CMK (cell line): ENCODE results near the gene FAM72C.
"Not testable (repeated sequence)": the region's sequence is repeated elsewhere in the genome, so short reads cannot be mapped to it uniquely, and the experiment has no call there.

Experiments used
- DNase-seq: peaks from one replicate; pipeline ENCODE4 v3.0.0-alpha.2; 2010; ENCODE audit warnings: low read depth

Gene FAM72C

GRCh38 chr1:143984721-143985473 is 13.1 kb upstream of the FAM72C start:
- DNase-seq = not testable (repeated sequence)

DNA sequence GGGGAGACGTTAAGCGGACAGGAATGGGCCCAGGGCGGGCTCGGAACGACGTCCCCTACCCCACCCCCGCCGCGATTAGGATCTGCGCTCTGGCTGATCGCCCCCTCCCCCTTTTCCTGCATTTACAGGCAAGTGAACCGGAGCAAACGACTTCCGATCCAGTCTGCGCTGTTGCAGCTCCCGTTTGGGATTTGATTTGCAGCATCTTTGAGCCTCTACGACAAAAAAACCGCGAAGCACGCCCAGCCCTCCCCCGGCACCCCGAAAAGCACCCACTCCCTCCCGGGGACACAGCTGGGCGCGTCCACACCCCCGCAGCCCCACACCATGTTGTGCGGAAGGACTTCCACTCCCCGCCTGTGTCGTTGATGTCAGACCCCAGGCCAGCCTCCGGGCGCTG is 2.6 kb upstream of the FAM72C start:
- DNase-seq = not testable (repeated sequence)

DNA sequence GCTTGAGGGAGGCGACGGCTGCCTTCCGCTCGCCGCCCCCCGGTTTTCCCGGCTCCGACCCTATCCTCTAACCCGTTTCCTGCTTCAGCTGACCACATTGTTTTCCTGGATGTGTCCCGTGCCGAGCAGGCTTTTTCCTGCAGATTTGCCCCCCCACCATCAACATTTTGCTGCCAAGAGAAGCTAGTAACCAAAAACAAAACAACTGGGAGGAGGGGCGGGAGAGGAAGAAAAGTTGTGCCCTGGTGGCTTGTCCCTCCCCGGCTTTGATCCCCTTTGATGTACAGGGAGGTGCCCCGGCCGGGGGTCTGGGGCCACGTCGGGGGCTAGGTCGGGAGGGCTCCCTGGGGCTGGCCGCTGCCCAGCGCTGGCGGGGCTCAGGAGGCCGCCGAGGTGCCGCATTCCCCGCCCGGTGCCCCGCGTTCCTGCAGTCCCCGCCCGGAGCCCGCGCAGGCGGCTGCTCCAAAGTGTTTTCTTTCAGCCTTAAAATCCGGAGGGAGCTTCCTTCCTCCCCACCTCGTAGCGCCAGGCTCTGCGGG is 2.2 kb upstream of the FAM72C start:
- not testable (repeated sequence) for DNase-seq

DNA sequence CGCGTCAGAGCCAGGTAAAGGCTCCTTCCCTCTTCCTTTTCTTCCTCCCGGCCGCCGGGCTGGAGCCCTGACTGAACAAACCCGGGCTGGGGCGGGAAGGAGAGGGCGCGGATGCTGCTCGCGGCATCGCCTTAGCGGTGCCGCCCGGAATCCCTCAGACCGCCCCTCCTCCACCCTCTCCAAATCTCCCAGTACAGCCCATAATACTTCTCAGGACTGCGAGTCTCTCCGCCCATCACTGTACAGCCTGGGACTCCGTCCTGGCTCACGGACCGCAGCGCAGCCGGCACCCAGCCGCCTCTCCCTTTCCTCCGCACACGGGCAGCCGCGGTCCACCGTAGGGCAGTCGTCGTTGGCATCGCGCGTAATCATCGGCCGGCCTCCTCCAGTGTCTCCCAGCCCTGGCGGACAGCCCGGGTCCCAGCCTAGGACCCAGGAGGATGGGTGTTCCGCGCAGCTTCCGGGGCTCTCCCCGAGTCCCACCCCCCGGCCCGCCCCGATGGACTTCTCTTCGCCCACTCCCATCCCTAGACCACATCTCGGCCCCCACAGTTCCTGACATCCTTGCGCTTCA is 1.1 kb upstream of the FAM72C start:
- DNase-seq = not testable (repeated sequence)

GRCh38 chr1:143965860-143966259 is 5.9 kb downstream of the FAM72C start:
- DNase-seq = not testable (repeated sequence)

- not testable (repeated sequence) for DNase-seq
These were observed 7.5 kb downstream of the FAM72C start for GRCh38 chr1:143964294-143964693.

DNA sequence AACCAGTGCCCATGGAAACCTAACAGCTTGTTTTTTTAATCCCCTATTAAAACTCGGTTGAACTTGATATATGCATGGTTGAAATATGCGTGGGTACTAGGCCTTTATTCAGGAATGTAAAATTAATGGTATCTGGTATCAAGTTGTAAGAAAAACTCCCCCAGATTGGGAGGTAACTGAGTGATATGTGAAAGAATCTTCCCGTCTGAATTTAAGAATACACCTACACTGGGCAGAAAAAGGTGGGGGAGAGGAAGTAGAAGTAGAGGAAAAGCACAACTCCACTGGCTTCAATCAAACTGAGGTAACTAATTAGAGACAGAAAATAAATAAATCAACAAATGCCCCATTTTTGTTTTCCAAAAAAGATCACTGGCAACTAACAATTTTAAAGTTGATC is 15.9 kb downstream of the FAM72C start:
- not testable (repeated sequence) for DNase-seq

GRCh38 chr1:143952913-143953312 is 18.9 kb downstream of the FAM72C start:
- not testable (repeated sequence) for DNase-seq

DNA sequence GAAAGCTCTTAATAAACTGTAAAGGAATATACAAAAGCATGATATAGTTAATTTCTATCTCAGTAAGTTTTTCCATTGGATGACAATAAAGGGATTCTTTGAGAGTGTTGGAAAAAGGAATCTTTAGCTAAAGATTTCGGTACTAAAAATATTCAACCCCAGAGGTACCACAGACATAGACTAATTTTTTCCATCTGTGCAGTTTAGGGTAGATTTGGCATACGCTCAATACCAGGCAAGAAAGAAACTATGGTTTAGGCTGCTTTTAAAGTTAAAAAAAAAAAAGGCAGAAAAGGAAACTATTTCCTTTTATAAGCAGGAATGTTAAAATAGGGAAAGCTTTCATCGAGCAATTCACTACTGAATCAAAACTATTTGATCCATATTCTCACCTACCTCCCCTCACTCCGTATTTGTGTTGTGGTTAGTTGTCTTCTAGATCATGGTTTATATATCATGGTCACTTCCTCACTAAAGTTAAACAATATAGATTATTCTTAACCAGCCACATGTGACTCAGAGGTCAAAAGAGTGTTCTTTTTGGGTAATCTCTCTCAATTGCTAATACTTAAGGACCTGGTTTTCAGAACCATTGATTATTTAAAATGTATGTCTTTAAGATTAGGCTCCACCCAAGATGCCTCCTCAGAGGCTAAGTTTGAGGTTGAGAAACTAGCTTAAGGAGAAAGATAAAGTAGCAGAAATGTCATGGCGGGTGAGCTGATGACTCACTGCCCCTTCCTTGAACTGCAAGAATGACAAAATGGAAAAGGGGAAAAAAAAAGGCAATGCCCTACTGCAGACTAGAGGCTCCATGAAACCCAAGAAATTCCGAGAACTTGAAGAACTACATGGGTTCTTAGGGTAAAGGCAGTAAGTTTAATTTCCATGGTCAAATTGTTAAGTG is 20.0 kb downstream of the FAM72C start:
- not testable (repeated sequence) for DNase-seq

- not testable (repeated sequence) for DNase-seq
These were observed 24.0 kb downstream of the FAM72C start for GRCh38 chr1:143947749-143948148.

DNA sequence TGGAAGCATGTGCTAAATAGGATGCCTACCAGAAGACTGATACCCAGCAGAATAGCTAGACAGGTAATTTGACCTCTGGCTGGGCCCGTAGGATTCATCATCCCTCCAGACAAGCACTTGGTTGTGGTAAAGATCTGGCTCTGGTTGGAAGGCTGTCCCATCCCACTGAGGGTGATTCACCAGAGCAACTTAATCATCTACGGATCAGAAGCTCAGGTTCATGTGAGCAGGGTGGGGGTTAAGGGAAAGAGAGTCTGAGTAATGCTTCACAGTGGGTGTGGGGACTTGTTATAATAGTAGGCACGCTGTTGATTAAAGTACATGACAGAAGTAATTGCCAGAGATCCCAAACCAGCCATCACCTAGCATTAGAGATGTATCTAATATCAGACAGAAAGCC is 26.5 kb downstream of the FAM72C start:
- DNase-seq = not testable (repeated sequence)

DNA sequence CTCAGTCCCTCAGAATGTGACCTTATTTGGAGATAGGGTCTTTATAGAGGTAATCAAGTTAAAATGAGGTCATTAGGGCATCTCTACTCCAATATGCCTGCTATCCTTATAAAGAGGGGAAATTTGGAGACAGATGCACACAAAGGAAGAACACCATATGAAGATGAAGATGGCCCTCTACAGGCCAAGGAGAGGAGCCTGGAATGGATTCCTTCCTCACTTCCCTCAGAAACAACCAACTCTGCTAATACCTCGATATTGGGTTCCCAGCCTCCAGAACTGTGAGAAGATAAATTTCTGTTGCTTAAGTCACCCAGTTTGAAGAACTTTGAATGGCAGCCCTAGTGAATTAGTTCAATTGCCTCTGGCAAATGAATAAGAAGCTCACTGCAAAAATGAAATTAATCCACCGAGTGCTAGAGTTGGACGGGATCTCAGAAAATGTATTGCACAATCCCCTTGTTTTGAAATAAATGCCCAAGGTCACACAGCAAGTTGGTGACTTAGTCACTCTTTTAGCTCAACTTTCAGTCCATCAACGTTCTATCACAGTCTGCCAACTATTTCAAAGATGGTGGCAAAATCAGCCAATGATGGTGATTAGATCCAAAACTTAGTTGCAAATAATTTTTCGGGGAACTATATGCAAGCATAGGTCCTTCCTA is 27.1 kb downstream of the FAM72C start:
- DNase-seq = not testable (repeated sequence)

GRCh38 chr1:143943319-143943978 is 28.3 kb downstream of the FAM72C start:
- DNase-seq = not testable (repeated sequence)

GRCh38 chr1:143942238-143942860 is 29.4 kb downstream of the FAM72C start:
- not testable (repeated sequence) for DNase-seq

DNA sequence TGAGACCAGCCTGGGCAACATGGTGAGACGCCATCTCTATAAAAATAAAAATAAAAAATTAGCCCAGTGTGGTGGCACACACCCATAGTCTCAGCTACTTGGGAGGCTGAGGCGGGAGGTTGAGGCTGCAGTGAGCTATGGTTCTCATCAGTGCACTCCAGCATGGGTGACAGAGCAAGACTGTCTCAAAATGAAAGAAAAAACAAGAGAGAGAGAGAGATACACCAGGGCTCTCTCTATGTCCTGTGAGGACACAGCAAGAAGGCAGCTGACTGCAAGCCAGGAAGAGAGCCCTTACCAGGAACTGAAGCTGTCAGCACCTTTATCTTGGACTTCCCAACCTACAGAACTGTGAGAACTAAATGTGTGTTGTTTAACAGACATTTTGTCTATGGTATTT is 32.1 kb downstream of the FAM72C start:
- DNase-seq = not testable (repeated sequence)

GRCh38 chr1:143938922-143939321 is 32.9 kb downstream of the FAM72C start:
- DNase-seq = not testable (repeated sequence)

DNA sequence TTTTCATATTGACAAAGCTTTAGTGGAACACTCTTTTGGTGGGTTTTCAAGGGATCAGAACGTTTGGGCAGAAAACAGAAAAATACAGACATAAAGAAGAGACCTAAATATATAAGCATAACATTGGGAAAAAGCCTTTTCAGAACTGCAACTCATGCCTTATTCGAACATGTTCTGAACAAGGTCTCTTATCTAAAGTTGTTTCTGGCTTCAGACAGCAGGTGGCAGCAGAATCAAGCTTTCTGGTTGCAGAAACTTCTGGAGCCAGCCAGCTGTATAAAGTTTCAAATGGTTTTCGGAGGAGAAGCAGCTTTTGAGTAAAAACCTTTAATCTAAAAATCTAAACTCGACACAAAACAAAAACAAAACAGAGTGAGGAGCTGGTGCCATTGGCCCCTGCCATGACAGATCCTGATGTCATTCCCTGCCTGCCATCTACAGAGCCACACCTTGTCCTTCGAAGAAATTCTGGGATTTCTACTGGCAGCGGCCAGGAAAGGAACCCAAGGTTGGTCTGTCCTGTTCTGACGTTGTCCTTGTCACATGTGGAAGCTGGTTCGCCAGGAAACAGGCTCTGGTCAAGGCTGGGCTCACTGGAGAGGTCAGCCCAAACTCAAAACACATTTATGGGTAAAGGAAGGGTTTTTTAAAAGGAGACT is 35.2 kb downstream of the FAM72C start:
- DNase-seq = not testable (repeated sequence)

- DNase-seq = not testable (repeated sequence)
These were observed 52.7 kb downstream of the FAM72C start for GRCh38 chr1:143919127-143919526.

DNA sequence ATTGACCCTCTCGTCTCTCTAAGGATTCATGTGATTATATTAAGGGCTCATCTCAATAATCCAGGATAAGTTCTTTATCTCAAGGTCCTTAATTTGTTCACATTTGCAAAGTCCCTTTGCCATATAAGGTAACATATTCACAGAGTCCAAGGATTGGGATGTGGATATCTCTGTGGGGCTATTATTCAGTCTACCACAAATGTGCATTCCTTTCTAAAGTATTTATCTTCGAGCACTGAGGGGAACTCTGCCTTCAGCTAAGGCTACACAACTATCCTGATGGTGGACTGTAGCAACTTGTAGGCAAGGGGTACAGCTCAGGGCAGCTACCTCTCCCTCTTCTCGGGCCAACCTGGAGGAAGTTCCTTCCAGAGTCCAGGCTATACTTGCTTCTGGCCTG is 53.2 kb downstream of the FAM72C start:
- DNase-seq = not testable (repeated sequence)

- not testable (repeated sequence) for DNase-seq
These were observed 58.1 kb downstream of the FAM72C start for GRCh38 chr1:143913705-143914104.
